B cell (primary cell): ENCODE measurements around the gene GMPPA. TPM values are rescaled to one million over a fixed set of nuclear protein-coding genes. Genes with fewer than 3 reads are reported as not detected.

Experiments
- ATAC-seq: fragments of 200-7000 bp; cut with Tn5 transposase; one replicate; pipeline ENCODE4 v1.10.0; 2021; ENCODE audit warnings: low read depth, mild to moderate bottlenecking, moderate number of reproducible peaks, moderate library complexity
- CTCF ChIA-PET: fragments of 350-600 bp; sonication (Branson Sonifier 250); formaldehyde crosslinking; loops from one replicate; lab custom pipeline; 2021; ENCODE audit warnings: antibody characterized with exemption, inconsistent platforms; lab: Charles Lee
- POLR2A ChIA-PET: fragments of 350-600 bp; sonication (Branson Sonifier 250); formaldehyde crosslinking; loops from one replicate; lab custom pipeline; 2021; ENCODE audit warnings: antibody characterized with exemption; lab: Charles Lee
- DNase-seq: peaks from one replicate; pipeline ENCODE4 v3.0.0; 2013
- H2AFZ ChIP-seq: 2 replicates; pipeline ENCODE4 v1.6.1; 2012; ENCODE audit warnings: mild to moderate bottlenecking, low read depth, low read length; ENCODE audit not compliant: insufficient read depth, poor library complexity, severe bottlenecking
- H3K27ac ChIP-seq, 2 donors: 1 replicate in 1 of 2; 2 replicates in 1 of 2; pipeline ENCODE4 v1.5.1; 2012 to 2013; ENCODE audit warnings: low read length in 2 of 2, mild to moderate bottlenecking in 2 of 2, moderate library complexity in 1 of 2
- H3K27me3 ChIP-seq, 4 experiments: fragments of 200-600 bp in 1 of 4; sonication (generic) in 1 of 4; replicated peaks in 1 of 4; 1 replicate in 2 of 4; 2 replicates in 2 of 4; pipeline versions ENCODE4 v1.6.1 to v1.7.0; 2013 to 2016; ENCODE audit warnings: low read length in 3 of 4, mild to moderate bottlenecking in 2 of 4, mixed read lengths in 1 of 4, moderate library complexity in 1 of 4; ENCODE audit not compliant: insufficient read depth in 4 of 4, control insufficient read depth in 3 of 4; ENCODE audit errors: control extremely low read depth in 1 of 4
- H3K36me3 ChIP-seq, 2 experiments: replicated peaks in 1 of 2; 1 replicate in 1 of 2; 2 replicates in 1 of 2; pipeline versions ENCODE4 v1.6.1 to v1.7.1; 2013; ENCODE audit warnings: low read length in 1 of 2; ENCODE audit not compliant: insufficient read depth in 2 of 2, control insufficient read depth in 1 of 2; ENCODE audit errors: control extremely low read depth in 1 of 2, extremely low read depth in 1 of 2
- H3K4me1 ChIP-seq, 2 donors: fragments of 200-600 bp in 1 of 2; sonication (generic) in 1 of 2; 1 replicate in 1 of 2; 2 replicates in 1 of 2; pipeline versions ENCODE4 v1.5.1 to v1.6.1; 2013 to 2017; ENCODE audit warnings: low read length in 2 of 2; ENCODE audit not compliant: control insufficient read depth in 2 of 2, insufficient read depth in 2 of 2
- H3K4me2 ChIP-seq: replicated peaks from 2 replicates; pipeline ENCODE3; 2012; ENCODE audit warnings: mild to moderate bottlenecking, low read depth, low read length; ENCODE audit not compliant: poor library complexity, severe bottlenecking
- H3K4me3 ChIP-seq, 5 experiments: fragments of 200-600 bp in 1 of 5; sonication (generic) in 1 of 5; 1 replicate in 3 of 5; 2 replicates in 2 of 5; pipeline versions ENCODE4 v1.5.1 to v1.7.0; 2011 to 2016; ENCODE audit warnings: low read length in 4 of 5, mild to moderate bottlenecking in 4 of 5, low read depth in 2 of 5, control low read depth in 1 of 5, moderate library complexity in 1 of 5; ENCODE audit not compliant: insufficient read depth in 1 of 5; ENCODE audit errors: control extremely low read depth in 1 of 5, extremely low read depth in 1 of 5
- H3K79me2 ChIP-seq: fragments of 200-600 bp; sonication (generic); one replicate; pipeline ENCODE4 v1.6.0; 2016; ENCODE audit warnings: low read length; ENCODE audit not compliant: control insufficient read depth, insufficient read depth
- H3K9ac ChIP-seq: fragments of 200-600 bp; sonication (generic); 2 replicates; pipeline ENCODE4 v1.6.1; 2017; ENCODE audit warnings: mild to moderate bottlenecking, low read length, moderate library complexity
- H3K9me3 ChIP-seq, 3 donors: one replicate each; pipeline versions ENCODE4 v1.6.1 to v1.7.1; 2013; ENCODE audit warnings: low read length in 2 of 3; ENCODE audit not compliant: control insufficient read depth in 2 of 3, insufficient read depth in 1 of 3; ENCODE audit errors: control extremely low read depth in 1 of 3
- H4K20me1 ChIP-seq: 2 replicates; pipeline ENCODE4 v1.6.0; 2012; ENCODE audit warnings: mild to moderate bottlenecking, low read length; ENCODE audit not compliant: insufficient read depth, control insufficient read depth, poor library complexity, severe bottlenecking
- H3K27ac Mint-ChIP-seq: one replicate; pipeline ENCODE4 v1.8.0; 2021; ENCODE audit warnings: mixed read lengths
- H3K27me3 Mint-ChIP-seq: one replicate; pipeline ENCODE4 v1.8.0; 2021; ENCODE audit warnings: mixed read lengths
- H3K4me1 Mint-ChIP-seq: one replicate; pipeline ENCODE4 v1.8.0; 2021; ENCODE audit warnings: mixed read lengths
- H3K4me3 Mint-ChIP-seq: one replicate; pipeline ENCODE4 v1.8.0; 2021; ENCODE audit warnings: mixed read lengths
- H3K9me3 Mint-ChIP-seq: one replicate; pipeline ENCODE4 v1.8.0; 2022; ENCODE audit warnings: mixed read lengths; ENCODE audit not compliant: insufficient read depth
- EZH2 ChIP-seq: IDR thresholded peaks from 2 replicates; pipeline ENCODE4 v1.6.1; 2012; ENCODE audit warnings: borderline replicate concordance, low read depth, mild to moderate bottlenecking, moderate library complexity, low read length; ENCODE audit not compliant: insufficient read depth, poor library complexity, severe bottlenecking
- WGBS: methylation state at CpG from one replicate; pipeline ENCODE4 v1.1.5; 2013; ENCODE audit warnings: missing lambda C conversion rate; ENCODE audit not compliant: insufficient coverage; 5-methylcytosine and 5-hydroxymethylcytosine counted together
- intact Hi-C: fragments of 100-400 bp; cut with micrococcal nuclease; formaldehyde crosslinking; loops from one replicate; pipeline ENCODE4 v1.10.0; 2022
- polyA plus RNA-seq: library from polyadenylated mRNA; depleted of rRNA; stranded (reverse); fragments of >200 nt; gene quantifications from 2 replicates; pipeline ENCODE4 v1.2.3, GENCODE V29; 2012
- total RNA-seq, 2 donors: library from RNA; stranded (reverse); fragments of 120-200 nt in 1 of 2; gene quantifications; 1 replicate in 1 of 2; 2 replicates in 1 of 2; pipeline versions ENCODE4 v1.2.3 to v1.2.4, GENCODE V29; 2013 to 2022
- TF ChIP-seq, protein P1 (sequence below): fragments of 200-600 bp; IDR thresholded peaks from one replicate; pipeline ENCODE4 v1.8.0; 2022; ENCODE audit warnings: antibody characterized with exemption, mild to moderate bottlenecking

The GMPPA gene
- total and polyA plus RNA-seq, 2 donors (not counting 1 experiment from before 2014, with no cell fraction given): 27.8 to 67.9 TPM

DNA sequence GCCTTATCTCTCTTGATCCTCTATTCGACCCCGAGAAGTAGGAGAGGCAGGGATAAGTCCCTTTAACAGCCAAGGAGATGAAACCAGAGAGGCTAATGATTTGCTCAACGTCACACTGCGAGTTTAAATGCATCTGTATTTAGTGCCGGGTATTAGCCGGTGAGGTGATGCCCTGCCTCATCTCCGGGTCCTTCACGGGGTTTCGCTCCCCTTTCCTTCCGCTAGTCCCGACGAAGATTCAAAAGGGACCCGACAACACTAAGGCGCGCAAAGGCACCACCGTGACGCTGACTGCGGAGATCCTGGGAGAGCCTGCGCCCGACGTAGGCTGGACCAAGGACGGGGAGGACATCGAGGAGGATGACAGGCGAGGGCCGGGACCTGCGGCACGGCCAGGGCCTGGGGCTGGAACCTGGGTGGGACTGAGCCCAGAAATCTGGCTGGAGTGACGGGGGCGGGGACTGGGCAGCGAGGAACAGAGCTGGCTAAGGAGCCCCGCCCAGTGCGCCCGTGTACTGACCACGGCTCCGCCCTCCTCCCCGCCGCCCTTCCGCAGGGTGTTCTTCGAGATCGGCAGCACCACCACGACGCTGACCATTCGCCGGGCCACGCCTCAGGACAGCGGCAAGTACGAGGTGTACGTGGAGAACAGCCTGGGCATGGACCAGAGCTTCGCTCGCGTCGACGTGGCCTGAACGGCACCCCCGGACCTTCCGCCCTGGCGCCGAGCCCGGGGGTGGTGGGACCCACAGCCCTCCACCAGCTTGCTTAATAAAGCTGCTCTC, 1.0 kb upstream of the GMPPA start:
- Histone ChIP-seq H3K79me2 (peaks cover 19% of the 10 kb centered on the region), H3K27ac (no peak overlapping the region), H3K4me3 (peak overlapping the region; percentile 65 to 90 (median 79)), H3K9me3 (peaks cover 0 to 21% (median 0%) of the 10 kb centered on the region in 3 donors), H3K36me3 (peaks cover 0 to 4% of the 10 kb centered on the region in 2 experiments), H4K20me1 (no peaks in the 10 kb centered on the region), H3K4me2 (peak overlapping the region; percentile 98), H2AFZ (peak overlapping the region; percentile 97), H3K27me3 (peaks cover 0 to 53% (median 26%) of the 10 kb centered on the region in 4 experiments), H3K4me1 (peaks cover 38% of the 10 kb centered on the region in 2 donors), H3K9ac (peak overlapping the region; percentile 92)
- POLR2A ChIA-PET: interaction anchor here (0.8 to 2.8 kb wide), 2 partner anchors 11 to 110 kb away, joined by 3 to 10 read pairs; partner anchors contain the start of gene DNPEP
- DNase-seq (peak; percentile 48), ATAC-seq (no peak)
- peaks cover 32% of the 10 kb centered on the region for H3K4me1 Mint-ChIP-seq
- H3K27ac Mint-ChIP-seq: peak overlapping the region; percentile 87
- CTCF ChIA-PET: interaction anchor here (0.6 to 10.4 kb wide), 10 partner anchors 12 to 110 kb away, joined by 3 to 123 read pairs (median 4); partner anchors contain the start of genes ASIC4, DNPEP and STK11IP
- intact Hi-C loops: loop anchor here (1.0 to 5.0 kb wide), 6 partner anchors 46 to 1225 kb away; partner anchors contain the start of genes AAMP, CHPF, CNOT9 and CNPPD1
- no peaks in the 10 kb centered on the region for H3K9me3 Mint-ChIP-seq
- H3K27me3 Mint-ChIP-seq: peaks cover 40% of the 10 kb centered on the region
- TF ChIP-seq EZH2: peak; percentile 86
- TF ChIP-seq, protein P1, sequence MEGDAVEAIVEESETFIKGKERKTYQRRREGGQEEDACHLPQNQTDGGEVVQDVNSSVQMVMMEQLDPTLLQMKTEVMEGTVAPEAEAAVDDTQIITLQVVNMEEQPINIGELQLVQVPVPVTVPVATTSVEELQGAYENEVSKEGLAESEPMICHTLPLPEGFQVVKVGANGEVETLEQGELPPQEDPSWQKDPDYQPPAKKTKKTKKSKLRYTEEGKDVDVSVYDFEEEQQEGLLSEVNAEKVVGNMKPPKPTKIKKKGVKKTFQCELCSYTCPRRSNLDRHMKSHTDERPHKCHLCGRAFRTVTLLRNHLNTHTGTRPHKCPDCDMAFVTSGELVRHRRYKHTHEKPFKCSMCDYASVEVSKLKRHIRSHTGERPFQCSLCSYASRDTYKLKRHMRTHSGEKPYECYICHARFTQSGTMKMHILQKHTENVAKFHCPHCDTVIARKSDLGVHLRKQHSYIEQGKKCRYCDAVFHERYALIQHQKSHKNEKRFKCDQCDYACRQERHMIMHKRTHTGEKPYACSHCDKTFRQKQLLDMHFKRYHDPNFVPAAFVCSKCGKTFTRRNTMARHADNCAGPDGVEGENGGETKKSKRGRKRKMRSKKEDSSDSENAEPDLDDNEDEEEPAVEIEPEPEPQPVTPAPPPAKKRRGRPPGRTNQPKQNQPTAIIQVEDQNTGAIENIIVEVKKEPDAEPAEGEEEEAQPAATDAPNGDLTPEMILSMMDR: no peak
- WGBS: 4% methylated on average over 59 of the region's 59 CpGs
- peak overlapping the region; percentile 93 for H3K4me3 Mint-ChIP-seq
